ENCODE data around the gene TMEM204. TPM values are rescaled to one million over a fixed set of nuclear protein-coding genes. Genes with fewer than 3 reads are reported as not detected.

Gene TMEM204
- polyA plus RNA-seq, 4 donors, result 14.7 to 22.7 (median 19.2) TPM

- DNase-seq (ENCODE audit: low read depth in 4 of 4, low spot score in 3 of 4), result no peak
These were observed 34.4 kb upstream of the TMEM204 start for GRCh38 chr16:1498899-1499676.

DNA sequence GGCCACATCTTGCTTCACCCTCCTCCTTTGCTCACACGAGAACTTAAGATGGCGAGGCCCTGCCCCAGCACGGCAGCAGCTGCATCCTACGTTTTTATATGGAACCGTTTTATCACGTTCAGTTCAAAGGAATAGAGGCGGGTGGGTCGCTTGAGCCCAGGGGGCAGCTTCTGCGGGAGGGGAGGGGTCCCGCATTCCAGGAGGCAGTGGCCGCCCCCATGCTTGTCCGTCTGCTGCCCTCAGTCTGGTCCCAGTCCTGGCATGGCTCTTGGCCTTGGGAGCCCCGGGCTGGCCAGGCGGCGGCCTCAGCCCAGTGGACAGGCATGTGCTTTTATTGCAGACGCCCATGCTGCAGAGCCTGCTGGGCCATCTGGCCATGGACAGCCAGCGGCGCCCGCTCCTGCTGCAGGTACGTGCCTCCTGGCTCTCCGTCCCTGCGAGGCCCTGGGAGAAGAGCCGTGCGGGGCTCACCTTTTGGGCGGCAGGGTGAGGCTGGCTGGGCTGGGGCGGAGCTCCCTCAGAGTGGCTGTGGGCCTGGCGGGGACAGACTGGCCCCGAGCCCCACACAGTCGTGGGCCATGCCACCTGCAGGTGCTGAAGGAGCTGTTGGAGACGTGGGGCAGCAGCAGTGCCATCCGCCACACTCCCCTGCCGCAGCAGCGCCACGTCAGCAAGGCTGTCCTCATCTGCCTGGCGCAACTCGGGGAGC is 33.6 kb upstream of the TMEM204 start:
- DNase-seq (ENCODE audit: low read depth in 4 of 4, low spot score in 3 of 4), result no peak

GRCh38 chr16:1500465-1501150 is 32.9 kb upstream of the TMEM204 start:
- no peak for DNase-seq (ENCODE audit: low read depth in 4 of 4, low spot score in 3 of 4)

DNA sequence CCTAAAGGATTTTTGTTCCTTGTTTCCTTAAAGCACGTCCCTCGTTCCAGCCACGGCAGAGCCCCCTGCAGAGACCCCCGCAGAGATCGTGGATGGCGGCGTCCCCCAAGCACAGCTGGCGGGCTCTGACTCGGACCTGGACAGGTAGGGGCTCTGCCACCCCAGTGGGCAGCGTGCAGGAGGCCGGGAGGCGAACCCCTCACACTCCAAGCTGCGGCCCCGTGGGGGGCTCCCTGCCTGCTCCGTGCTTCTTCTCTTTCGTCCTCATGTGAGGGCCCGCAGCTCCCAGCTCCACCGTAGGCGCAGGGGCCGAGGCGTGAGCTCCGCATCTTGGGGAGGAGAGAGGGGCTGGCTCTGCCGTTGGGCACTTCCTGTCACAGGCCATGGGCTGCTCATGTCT is 31.8 kb upstream of the TMEM204 start:
- DNase-seq (ENCODE audit: low read depth in 4 of 4, low spot score in 3 of 4), result no peak

GRCh38 chr16:1502092-1503004 is 31.1 kb upstream of the TMEM204 start:
- no peak for DNase-seq (ENCODE audit: low read depth in 4 of 4, low spot score in 3 of 4)

GRCh38 chr16:1503110-1503955 is 30.1 kb upstream of the TMEM204 start:
- DNase-seq (ENCODE audit: low read depth in 4 of 4, low spot score in 3 of 4), result no peak

DNA sequence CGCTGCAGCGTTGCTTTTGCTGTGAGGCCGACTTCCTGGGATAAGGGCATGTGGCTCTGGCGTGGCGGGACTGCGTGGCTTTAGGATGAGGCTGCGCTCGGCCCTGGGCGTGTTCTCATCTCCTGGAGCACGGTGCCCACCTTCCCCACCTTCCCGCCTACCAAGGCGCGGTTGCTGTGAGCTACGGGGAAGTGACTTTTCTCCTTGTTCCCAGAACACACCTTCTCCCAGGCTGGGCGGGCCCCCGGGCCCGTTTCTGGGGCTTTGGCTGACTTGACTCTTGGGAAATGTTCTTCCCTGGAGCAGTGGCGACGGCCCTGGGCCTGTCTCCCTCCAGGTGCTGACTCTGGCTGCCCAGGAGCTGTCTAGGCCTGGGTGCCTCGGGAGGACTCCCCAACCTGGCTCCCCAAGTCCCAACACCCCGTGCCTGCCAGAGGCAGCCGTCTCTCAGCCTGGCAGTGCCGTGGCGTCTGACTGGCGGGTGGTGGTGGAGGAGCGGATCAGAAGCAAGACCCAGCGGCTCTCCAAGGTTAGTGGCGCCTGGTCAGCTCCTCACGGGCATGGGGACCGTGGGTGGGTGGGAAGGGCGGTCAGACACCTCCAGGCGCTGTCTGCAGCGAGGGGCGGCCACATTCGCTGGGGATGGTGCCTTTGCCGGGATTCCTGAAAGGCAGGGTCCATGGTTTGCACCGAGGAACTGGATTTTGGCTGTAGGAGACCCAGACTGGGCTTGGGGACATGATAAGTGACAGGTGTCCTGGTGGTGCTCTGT is 28.2 kb upstream of the TMEM204 start:
- no peak for DNase-seq (ENCODE audit: low read depth in 4 of 4, low spot score in 3 of 4)

DNA sequence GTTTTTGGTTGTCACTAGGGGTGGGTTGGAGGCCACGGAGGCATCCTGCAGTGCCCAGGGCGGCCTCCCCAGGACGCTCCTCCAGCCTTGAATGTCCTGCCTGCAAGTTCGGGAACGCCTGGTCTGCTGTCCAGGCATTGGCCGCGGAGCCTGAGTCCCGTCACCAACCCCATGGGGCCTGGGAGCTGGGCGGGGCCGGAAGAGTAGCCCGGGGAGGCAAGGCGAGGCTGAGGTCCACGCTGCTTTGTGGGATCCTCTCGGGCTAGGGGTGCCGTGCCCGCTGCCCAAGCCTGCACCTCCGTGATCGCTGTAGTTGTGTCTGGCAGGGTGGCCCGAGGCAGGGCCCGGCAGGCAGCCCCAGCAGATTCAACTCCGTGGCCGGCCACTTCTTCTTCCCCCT is 27.6 kb upstream of the TMEM204 start:
- DNase-seq (ENCODE audit: low read depth in 4 of 4, low spot score in 3 of 4), result no peak

GRCh38 chr16:1506494-1507213 is 26.8 kb upstream of the TMEM204 start:
- no peak for DNase-seq (ENCODE audit: low read depth in 4 of 4, low spot score in 3 of 4)

DNA sequence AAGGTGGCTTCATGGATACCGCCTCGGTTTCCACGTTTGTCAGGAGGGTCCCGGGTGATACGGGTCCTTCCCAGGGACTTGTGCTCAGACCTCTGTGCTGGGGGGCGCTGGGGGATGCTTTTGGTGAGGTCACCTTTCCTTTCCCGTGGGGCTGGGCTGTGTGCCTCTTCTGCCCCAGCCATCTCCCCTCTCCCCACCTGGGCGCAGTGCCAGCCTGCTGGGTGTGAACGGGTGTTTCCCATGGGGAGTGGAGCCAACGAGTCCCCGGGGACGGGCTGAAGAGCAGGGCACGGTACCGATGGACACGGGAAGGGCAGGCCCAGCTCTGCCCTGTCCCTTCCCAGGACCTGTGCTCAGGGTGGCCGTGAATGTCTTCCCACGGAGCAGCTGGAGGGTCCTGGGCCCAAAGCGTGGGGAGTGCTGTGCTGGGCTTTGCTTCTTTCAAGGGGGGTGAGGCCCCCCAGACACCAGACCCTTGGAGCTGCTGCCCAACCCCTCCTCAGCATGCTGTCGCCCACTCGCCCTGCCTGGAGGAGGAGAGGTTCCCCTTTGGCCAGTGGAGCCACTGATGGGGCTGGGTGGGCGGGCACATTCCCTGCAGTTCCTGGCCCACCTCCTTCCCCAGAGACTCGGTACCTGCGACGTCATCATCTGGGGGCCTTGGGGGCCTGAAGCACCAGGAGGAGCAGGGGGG is 24.8 kb upstream of the TMEM204 start:
- no peak for DNase-seq (ENCODE audit: low read depth in 4 of 4, low spot score in 3 of 4)

DNA sequence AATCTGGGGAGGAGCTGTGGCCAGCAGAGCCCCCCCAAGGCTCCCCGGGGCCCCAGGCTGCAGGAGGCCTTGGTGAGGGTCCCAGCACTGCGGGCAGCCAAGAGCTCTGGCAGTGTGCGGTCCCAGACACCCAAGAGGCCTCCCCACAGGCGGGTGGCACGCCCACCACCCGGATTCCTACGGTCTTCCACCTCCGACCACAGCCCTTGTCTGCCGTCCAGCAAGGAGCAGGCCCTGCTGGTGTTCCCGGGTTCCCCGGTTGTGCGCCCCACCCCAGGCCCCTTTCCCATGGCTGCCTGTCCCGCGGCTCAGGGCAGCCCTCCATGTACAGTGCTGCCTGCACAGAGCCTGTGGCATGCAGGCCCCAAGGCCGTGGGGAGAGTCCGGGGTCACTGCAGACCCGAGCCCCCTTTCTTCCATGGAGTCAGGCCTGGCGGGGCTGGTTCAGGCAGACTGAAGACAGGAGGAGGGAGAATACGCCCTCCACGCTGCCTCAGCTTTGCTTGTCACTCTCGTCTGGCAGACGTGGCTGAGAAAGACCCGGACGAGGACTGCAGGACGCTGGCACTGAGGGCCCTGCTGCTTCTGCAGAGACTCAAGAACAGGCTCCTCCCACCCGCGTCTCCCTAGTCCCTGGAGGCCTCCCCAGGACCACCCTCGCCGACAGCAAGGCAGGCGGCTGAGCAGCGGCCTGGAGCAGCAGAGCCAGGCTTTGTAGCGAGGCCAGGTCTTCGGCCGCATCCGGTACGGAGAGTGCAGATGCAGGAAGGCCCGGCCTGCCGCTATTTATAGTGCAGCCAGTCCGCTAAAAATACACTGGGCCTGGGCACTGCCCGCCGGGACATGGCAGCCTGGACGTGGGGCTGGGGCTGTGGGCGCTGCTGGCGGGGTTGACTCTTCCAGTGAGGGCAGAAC is 23.9 kb upstream of the TMEM204 start:
- DNase-seq (ENCODE audit: low read depth in 4 of 4, low spot score in 3 of 4), result no peak

- no peak for DNase-seq (ENCODE audit: low read depth in 4 of 4, low spot score in 3 of 4)
These were observed 23.2 kb upstream of the TMEM204 start for GRCh38 chr16:1510272-1510671.

- no peak for DNase-seq (ENCODE audit: low read depth in 4 of 4, low spot score in 3 of 4)
These were observed 22.5 kb upstream of the TMEM204 start for GRCh38 chr16:1510941-1511351.

DNA sequence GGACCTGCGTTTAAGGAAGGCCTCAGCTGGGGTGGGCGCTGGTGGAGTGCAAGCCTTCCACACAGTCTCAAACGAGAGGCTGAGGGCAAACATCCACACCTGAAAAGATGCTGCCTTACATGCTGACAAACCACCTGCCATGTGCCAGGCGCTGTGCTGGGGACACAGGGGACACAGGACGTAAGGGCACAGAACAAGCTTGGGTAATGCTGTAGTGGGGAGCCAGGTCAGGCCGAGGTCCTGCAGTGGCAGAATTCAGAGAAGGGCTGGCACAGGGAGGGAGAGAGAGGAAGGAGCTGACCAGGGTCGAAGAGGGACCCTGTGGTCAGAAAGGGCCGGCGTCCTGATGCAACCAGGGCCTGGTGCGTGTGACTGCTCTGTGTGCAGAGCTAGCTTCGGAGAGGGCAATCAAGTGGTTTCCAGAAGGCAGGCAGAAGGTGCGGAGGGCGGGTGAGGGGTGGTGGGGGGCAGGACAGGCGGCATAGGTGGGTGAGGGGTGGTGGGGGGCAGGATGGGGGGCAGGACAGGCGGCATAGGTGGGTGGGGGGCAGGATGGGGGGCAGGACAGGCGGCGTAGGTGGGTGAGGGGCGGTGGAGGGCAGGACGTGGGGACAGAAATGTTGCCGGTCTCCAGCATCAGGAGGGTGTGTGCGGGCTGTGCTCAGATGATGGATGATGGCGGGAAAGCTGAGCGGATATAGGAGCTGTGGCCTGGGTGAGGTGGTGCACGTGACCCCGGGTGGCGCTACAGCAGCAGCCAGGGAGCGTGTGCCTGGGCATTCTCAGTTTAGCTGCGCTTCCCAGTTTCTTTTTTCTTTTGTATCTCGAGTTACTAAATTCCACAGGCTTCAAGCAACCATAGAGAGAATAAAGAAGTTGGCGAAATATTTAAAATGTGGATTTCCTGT is 21.6 kb upstream of the TMEM204 start:
- no peak for DNase-seq (ENCODE audit: low read depth in 4 of 4, low spot score in 3 of 4)

GRCh38 chr16:1512774-1513173 is 20.7 kb upstream of the TMEM204 start:
- DNase-seq (ENCODE audit: low read depth in 4 of 4, low spot score in 3 of 4), result no peak

DNA sequence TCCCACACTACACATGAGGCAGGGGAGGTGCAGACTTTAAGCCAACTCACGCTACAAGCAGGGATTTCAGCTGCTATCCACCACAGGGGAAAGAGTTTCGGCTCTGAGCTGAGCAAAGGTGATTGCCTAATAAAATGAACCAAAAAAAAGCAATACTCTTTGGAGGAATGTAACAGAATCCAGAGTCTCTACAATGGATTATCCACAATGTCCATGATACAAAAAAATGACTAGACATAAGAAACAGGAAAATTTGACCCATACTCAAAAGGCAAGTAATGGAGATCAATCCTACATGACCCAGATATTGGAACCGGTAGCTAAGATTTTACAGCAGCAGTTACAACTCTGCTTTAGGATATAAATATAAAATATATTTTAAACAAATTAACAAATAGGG is 19.0 kb upstream of the TMEM204 start:
- DNase-seq (ENCODE audit: low read depth in 4 of 4, low spot score in 3 of 4), result no peak
